ENCODE results near the gene TPD52L1. TPM values are rescaled to one million over a fixed set of nuclear protein-coding genes. Genes with fewer than 3 reads are reported as not detected.

Gene TPD52L1
- total and polyA plus RNA-seq, 2 donors (not counting 3 experiments of a cell fraction or from before 2014, with no cell fraction given): 0.29 to 0.37 TPM

DNA sequence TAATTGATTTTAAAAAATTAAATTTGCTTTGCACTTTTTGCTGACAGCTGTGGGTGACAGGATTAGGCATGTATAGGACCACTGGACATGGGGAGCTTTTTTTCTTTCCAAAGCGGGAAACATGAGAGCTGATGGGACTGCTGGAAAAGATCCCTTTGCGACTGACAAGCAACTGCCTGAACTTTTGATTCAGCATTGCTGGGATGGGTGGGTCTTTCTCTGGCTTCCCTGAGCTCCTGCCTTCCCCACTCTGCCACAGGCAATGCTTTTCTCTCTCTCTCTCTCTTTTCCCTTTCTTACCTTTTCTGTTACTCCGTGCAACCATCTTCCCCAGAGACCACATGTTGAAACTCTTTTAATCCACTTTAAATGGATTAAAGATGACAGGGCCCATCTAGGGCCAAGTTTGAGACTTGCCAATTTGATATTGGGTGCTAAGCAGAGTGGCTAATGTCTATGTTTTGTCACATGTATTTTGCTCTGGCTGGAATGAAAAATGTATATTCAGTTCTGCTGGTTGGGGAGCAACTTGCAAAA lies 33.5 kb upstream of the TPD52L1 start:
- no peaks in the 10 kb centered on the region for H3K27me3 ChIP-seq (ENCODE audit: control insufficient read depth in 2 of 2, insufficient read depth in 2 of 2, low read length in 2 of 2)
- no peaks in the 10 kb centered on the region for H3K36me3 ChIP-seq (ENCODE audit: control insufficient read depth in 2 of 2, extremely low read depth in 1 of 2, insufficient read depth in 2 of 2, low read length in 2 of 2)
- no TSS peak for BruUV-seq (replicated peaks)
- no peaks in the 10 kb centered on the region for H4K20me1 ChIP-seq (replicated peaks; ENCODE audit: control insufficient read depth, extremely low read depth, insufficient read depth, low read length)
- FAIRE-seq (no peak), DNase-seq (ENCODE audit: low read depth, low spot score) (no peak)
- no peaks in the 10 kb centered on the region for H3K9me1 ChIP-seq (replicated peaks; ENCODE audit: control insufficient read depth, extremely low read depth, insufficient read depth, low read length)
- intact Hi-C loops (cut with micrococcal nuclease) (no loop called here), dilution Hi-C loops (cut with MboI; ENCODE audit: extremely low pct_ligation_motif_present, low sequenced_read_pairs) (loop anchor here (25.0 kb wide), 1 partner anchor 258 kb away; no protein-coding TSS in a partner anchor)
- POLR2A ChIA-PET: no interaction called here
- H2AFZ ChIP-seq (ENCODE audit: low read depth, low read length): no peak overlapping the region
- no peak for TF ChIP-seq EZH2 (IDR thresholded peaks at IDR 0.05; ENCODE audit: borderline replicate concordance, low read depth, low read length, severe bottlenecking)
- no peak for TF ChIP-seq CTCF (IDR thresholded peaks at IDR 0.05; ENCODE audit: extremely low read depth in 1 of 2, insufficient read depth in 1 of 2, low read depth in 1 of 2, low read length in 2 of 2)
- no peak for TF ChIP-seq FOS (IDR thresholded peaks at IDR 0.05; ENCODE audit: borderline replicate concordance, insufficient read depth, low read length)
- TF ChIP-seq GATA2 (IDR thresholded peaks at IDR 0.05; ENCODE audit: insufficient read depth, insufficient read length, low read depth, low read length): no peak
- TF ChIP-seq JUN (IDR thresholded peaks at IDR 0.05; ENCODE audit: borderline replicate concordance, insufficient read depth, insufficient read length, low read depth): no peak
- no peak for TF ChIP-seq POLR2A (IDR thresholded peaks at IDR 0.05; ENCODE audit: low read depth, low read length)
- TF ChIP-seq POLR2AphosphoS5 (IDR thresholded peaks at IDR 0.05; ENCODE audit: insufficient read depth, low read depth, low read length): no peak
- TF ChIP-seq MYC (IDR thresholded peaks at IDR 0.05; ENCODE audit: low read depth, low read length): no peak
- TF ChIP-seq, protein P1, sequence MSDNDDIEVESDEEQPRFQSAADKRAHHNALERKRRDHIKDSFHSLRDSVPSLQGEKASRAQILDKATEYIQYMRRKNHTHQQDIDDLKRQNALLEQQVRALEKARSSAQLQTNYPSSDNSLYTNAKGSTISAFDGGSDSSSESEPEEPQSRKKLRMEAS (IDR thresholded peaks at IDR 0.05; ENCODE audit: insufficient read depth, insufficient read length): no peak
- no peaks in the 10 kb centered on the region for H3K4me1 ChIP-seq (ENCODE audit: control insufficient read depth, extremely low read depth, insufficient read depth, low read length)
- H3K9ac ChIP-seq (replicated peaks; ENCODE audit: extremely low read depth, insufficient read depth, low read length): no peak overlapping the region
- CTCF ChIA-PET: interaction anchor here (5.6 kb wide), 1 partner anchor 249 kb away, joined by 28 read pairs; no protein-coding TSS in a partner anchor
- no peak overlapping the region for H3K27ac ChIP-seq (ENCODE audit: insufficient read depth, low read depth, low read length)
- no peak overlapping the region for H3K4me2 ChIP-seq (ENCODE audit: insufficient read depth, low read length)
- no peak overlapping the region for H3K4me3 ChIP-seq (replicated peaks in 1 of 3; ENCODE audit: insufficient read depth in 1 of 3, low read depth in 1 of 3, low read length in 3 of 3)
- H3K79me2 ChIP-seq (ENCODE audit: control insufficient read depth, insufficient read depth, low read length): no peaks in the 10 kb centered on the region
- H3K9me3 ChIP-seq (replicated peaks; ENCODE audit: control insufficient read depth, insufficient read depth, low read length): no peaks in the 10 kb centered on the region

Data from endothelial cell of umbilical vein (primary cell).